Central memory CD8-positive, alpha-beta T cell (primary cell): ENCODE results near the gene ECHDC3.

Experiments used
- ATAC-seq: fragments of 150-1000 bp; cut with Tn5 transposase; replicated peaks from 2 replicates; pipeline ENCODE4 v1.10.0; 2022; ENCODE audit warnings: mild to moderate bottlenecking, moderate FRiP score, moderate number of reproducible peaks; ENCODE audit not compliant: poor library complexity, severe bottlenecking; ENCODE audit errors: extremely low read depth
- DNase-seq, 2 donors: peaks; one replicate each; pipeline ENCODE4 v3.0.0; 2021; ENCODE audit warnings: low spot score in 2 of 2
- H3K27ac Mint-ChIP-seq: one replicate; pipeline ENCODE4 v1.8.0; 2022; ENCODE audit warnings: low read depth, mild to moderate bottlenecking, moderate library complexity, mixed read lengths
- H3K27me3 Mint-ChIP-seq: one replicate; pipeline ENCODE4 v1.8.0; 2022; ENCODE audit warnings: mixed read lengths
- H3K36me3 Mint-ChIP-seq: one replicate; pipeline ENCODE4 v1.8.0; 2022; ENCODE audit warnings: mild to moderate bottlenecking, moderate library complexity, mixed read lengths; ENCODE audit not compliant: insufficient read depth
- H3K4me1 Mint-ChIP-seq: one replicate; pipeline ENCODE4 v1.8.0; 2022; ENCODE audit warnings: mixed read lengths
- H3K4me3 Mint-ChIP-seq: one replicate; pipeline ENCODE4 v1.8.0; 2022; ENCODE audit warnings: mild to moderate bottlenecking, moderate library complexity, mixed read lengths
- H3K9me3 Mint-ChIP-seq: one replicate; pipeline ENCODE4 v1.8.0; 2022; ENCODE audit warnings: mixed read lengths

ECHDC3 gene

DNA sequence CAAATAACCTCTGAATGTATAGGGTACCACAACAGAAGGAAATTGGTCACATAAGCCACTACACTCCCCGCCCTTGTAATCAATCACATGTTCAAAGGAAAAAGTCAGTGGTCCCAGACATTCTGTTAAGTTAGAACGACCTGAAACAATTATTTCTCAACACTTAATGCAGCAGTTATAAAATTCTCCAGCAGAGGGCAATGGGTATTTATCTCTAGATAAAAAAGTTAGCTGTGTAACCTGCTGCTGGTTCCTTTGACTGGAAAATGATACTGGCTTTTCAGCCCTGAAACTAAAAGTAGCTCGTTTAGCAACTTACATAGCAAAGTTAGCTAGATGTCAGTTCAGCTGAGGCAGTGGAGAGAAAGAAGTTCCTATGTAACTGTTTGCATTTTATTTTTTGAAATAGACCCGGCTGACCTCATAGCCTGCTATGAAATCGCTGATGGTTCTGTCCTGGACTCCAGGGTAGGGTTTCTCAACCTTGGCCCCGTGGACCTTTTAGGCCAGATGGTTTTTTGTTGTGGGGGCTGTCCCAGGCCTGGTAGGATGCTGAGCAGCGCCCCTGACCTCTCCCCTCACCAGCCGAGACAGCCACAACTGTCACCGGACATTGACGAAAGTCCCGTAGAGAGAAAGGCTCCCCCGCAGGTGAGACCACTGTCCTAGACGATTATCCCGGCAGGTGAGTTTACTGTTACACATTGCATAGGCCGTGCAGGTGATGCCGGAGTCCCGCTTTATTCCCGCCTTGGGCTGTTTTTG, 40.8 kb downstream of the ECHDC3 start:
- H3K4me1 Mint-ChIP-seq: no peaks in the 10 kb centered on the region
- no peak for DNase-seq
- peaks cover 2% of the 10 kb centered on the region for H3K36me3 Mint-ChIP-seq
- no peak for ATAC-seq
- no peaks in the 10 kb centered on the region for H3K9me3 Mint-ChIP-seq
- H3K4me3 Mint-ChIP-seq: no peak overlapping the region
- H3K27me3 Mint-ChIP-seq: peaks cover 45% of the 10 kb centered on the region
- no peak overlapping the region for H3K27ac Mint-ChIP-seq

GRCh38 chr10:11783558-11783865, 41.3 kb downstream of the ECHDC3 start:
- peaks cover 2% of the 10 kb centered on the region for H3K36me3 Mint-ChIP-seq

GRCh38 chr10:11787374-11787773, 45.2 kb downstream of the ECHDC3 start:
- ATAC-seq: no peak
- Mint-ChIP-seq H3K4me1 (no peaks in the 10 kb centered on the region), H3K27ac (no peak overlapping the region), H3K27me3 (peaks cover 53% of the 10 kb centered on the region), H3K4me3 (no peak overlapping the region), H3K36me3 (peaks cover 2% of the 10 kb centered on the region), H3K9me3 (no peaks in the 10 kb centered on the region)
- DNase-seq: no peak

More at GRCh38 chr10:11783558-11783865, 41.3 kb downstream of the ECHDC3 start:
- no peak for ATAC-seq
- Mint-ChIP-seq H3K9me3 (no peaks in the 10 kb centered on the region), H3K4me3 (no peak overlapping the region), H3K27ac (no peak overlapping the region), H3K4me1 (no peaks in the 10 kb centered on the region), H3K27me3 (peaks cover 42% of the 10 kb centered on the region)
- DNase-seq: no peak

DNA sequence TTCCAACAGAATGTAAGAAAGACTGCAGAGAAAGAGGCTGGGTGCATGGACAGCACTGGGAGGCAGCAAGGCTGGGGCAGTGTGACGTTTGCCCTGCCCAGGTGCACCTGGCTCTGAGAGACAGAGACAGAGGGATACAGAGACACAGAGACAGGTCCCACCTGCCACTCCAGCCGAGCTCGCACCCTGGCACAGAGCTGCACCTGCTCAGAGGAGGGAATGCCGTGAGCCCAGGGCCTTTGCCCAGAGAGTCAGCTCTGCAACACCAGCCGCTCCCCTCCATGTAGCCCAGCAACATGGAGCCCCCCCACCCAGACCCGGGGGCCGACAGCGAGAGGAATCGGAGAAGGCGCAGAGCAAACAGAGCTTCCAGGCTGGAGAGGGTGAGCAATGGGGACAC, 45.7 kb downstream of the ECHDC3 start:
- peaks cover 54% of the 10 kb centered on the region for H3K27me3 Mint-ChIP-seq
- no peak for DNase-seq
- H3K9me3 Mint-ChIP-seq: no peaks in the 10 kb centered on the region
- no peaks in the 10 kb centered on the region for H3K36me3 Mint-ChIP-seq
- no peak for ATAC-seq
- no peak overlapping the region for H3K4me3 Mint-ChIP-seq
- no peak overlapping the region for H3K27ac Mint-ChIP-seq
- H3K4me1 Mint-ChIP-seq: no peaks in the 10 kb centered on the region

DNA sequence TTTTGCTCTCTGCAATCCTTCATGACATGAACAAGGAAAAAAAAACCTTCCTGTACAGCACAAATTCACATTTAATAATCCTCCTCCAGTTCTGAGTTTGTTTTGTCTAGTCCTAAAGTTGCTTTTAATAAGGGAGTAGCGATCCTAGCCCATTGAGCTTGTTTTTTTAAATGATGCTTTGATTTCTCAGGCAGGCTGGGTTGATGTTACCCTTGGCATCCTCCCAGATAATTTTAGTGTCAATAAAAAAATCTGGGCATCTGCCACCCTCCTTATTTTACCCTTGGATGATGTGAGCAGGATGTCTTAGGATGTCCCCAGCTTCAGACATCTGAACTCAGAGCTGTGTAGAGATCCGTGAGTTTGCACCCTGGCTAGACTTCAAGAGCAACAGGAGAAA, 47.1 kb downstream of the ECHDC3 start:
- ATAC-seq (no peak), DNase-seq (no peak)
- Mint-ChIP-seq H3K27ac (no peak overlapping the region), H3K36me3 (no peaks in the 10 kb centered on the region), H3K4me1 (no peaks in the 10 kb centered on the region), H3K4me3 (no peak overlapping the region), H3K27me3 (peaks cover 56% of the 10 kb centered on the region), H3K9me3 (no peaks in the 10 kb centered on the region)

DNA sequence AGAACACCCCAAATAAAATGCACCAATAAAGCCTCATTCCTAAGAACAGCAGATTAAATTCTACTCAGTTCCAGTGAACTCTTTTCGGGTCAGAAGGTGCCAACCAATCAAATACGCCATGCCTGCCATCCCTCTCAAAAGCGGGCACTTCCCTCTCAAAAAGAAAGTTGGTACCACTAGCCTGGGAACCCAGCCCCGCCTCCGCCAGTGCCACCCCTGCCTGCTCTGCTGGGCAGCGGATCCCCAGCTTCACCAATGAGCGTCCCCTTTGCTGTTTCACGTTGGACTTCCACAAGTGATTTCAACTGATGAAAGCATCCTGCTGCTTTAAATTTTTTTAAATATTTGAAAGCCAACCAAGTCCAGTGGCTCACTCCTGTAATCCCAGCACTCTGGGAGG, 47.8 kb downstream of the ECHDC3 start:
- H3K27me3 Mint-ChIP-seq: peaks cover 53% of the 10 kb centered on the region
- H3K9me3 Mint-ChIP-seq: no peaks in the 10 kb centered on the region
- no peak overlapping the region for H3K27ac Mint-ChIP-seq
- ATAC-seq (no peak), DNase-seq (no peak)
- no peak overlapping the region for H3K4me3 Mint-ChIP-seq
- no peaks in the 10 kb centered on the region for H3K36me3 Mint-ChIP-seq
- no peaks in the 10 kb centered on the region for H3K4me1 Mint-ChIP-seq

DNA sequence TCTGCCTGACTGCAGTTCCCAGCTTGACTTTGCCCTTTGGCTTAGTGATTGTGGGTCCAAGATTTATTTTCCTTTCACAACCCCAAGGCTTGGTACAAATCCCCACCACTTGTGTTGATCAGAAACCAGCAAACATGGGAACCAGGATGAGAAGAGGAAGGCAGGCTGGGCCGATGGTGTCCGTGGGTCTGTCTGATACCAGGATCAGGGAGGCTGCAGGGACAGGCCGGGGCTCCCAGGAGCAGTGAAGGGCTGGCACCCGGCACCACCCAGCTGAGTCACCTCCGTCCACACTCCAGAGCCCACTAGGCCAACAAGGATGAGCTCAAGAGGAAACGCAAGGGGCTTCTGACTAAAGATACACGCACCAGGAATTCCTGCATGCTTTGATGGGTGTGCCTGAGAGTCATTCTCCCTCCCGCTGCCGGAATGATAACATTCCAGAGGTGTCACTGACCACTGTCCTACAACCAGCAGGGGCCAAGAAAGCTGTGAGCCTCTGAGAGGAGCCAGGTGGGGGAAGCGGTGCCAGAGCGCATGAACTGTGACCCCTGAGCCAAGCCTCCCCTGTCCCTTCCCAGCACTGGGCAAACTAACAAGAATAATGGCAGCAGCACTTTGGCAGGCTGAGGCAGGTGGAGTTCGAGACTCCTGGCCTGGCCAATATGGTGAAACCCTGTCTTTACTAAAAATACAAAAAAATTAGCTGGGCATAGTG, 51.7 kb downstream of the ECHDC3 start:
- no peak for DNase-seq
- H3K36me3 Mint-ChIP-seq: no peaks in the 10 kb centered on the region
- H3K4me3 Mint-ChIP-seq: no peak overlapping the region
- peak overlapping the region; percentile 56 for H3K27ac Mint-ChIP-seq
- no peaks in the 10 kb centered on the region for H3K9me3 Mint-ChIP-seq
- no peak for ATAC-seq
- peaks cover 30% of the 10 kb centered on the region for H3K27me3 Mint-ChIP-seq
- H3K4me1 Mint-ChIP-seq: no peaks in the 10 kb centered on the region

GRCh38 chr10:11794566-11794965, 52.4 kb downstream of the ECHDC3 start:
- Mint-ChIP-seq H3K27ac (no peak overlapping the region), H3K27me3 (peaks cover 30% of the 10 kb centered on the region), H3K4me1 (no peaks in the 10 kb centered on the region), H3K4me3 (no peak overlapping the region), H3K9me3 (no peaks in the 10 kb centered on the region), H3K36me3 (no peaks in the 10 kb centered on the region)
- DNase-seq (no peak), ATAC-seq (no peak)

- Mint-ChIP-seq H3K27me3 (peaks cover 30% of the 10 kb centered on the region), H3K4me1 (no peaks in the 10 kb centered on the region), H3K36me3 (no peaks in the 10 kb centered on the region), H3K4me3 (no peak overlapping the region), H3K27ac (no peak overlapping the region), H3K9me3 (no peaks in the 10 kb centered on the region)
- ATAC-seq: no peak
- DNase-seq: no peak
Measured at GRCh38 chr10:11795101-11795920, 53.1 kb downstream of the ECHDC3 start.

- Mint-ChIP-seq H3K9me3 (no peaks in the 10 kb centered on the region), H3K27me3 (peaks cover 22% of the 10 kb centered on the region), H3K4me3 (no peak overlapping the region), H3K36me3 (no peaks in the 10 kb centered on the region), H3K4me1 (no peaks in the 10 kb centered on the region), H3K27ac (no peak overlapping the region)
- ATAC-seq (no peak), DNase-seq (no peak)
Measured at GRCh38 chr10:11796474-11796873, 54.3 kb downstream of the ECHDC3 start.

DNA sequence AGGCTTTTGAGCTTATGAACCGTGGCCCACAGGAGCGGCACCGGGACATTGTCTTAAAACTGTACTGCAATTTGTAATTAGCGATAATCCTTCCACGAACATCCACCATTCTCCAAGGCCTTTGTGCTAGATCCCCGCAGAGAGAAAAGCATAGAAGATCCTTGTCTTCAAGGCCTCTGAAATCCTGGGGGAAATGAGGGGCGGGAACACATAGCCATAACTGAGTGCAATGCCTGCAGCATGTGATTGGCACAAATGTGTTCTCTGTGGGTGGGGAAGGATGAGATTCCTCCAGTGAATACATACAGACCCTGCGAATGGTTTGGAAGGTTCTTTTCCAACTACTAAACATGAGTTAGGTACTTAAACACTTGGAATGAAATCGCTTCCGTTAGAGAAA, 55.1 kb downstream of the ECHDC3 start:
- no peaks in the 10 kb centered on the region for H3K9me3 Mint-ChIP-seq
- ATAC-seq (no peak), DNase-seq (no peak)
- no peaks in the 10 kb centered on the region for H3K36me3 Mint-ChIP-seq
- H3K27me3 Mint-ChIP-seq: peaks cover 14% of the 10 kb centered on the region
- no peak overlapping the region for H3K27ac Mint-ChIP-seq
- H3K4me3 Mint-ChIP-seq: no peak overlapping the region
- no peaks in the 10 kb centered on the region for H3K4me1 Mint-ChIP-seq

GRCh38 chr10:11797847-11798633, 55.9 kb downstream of the ECHDC3 start:
- no peaks in the 10 kb centered on the region for H3K9me3 Mint-ChIP-seq
- DNase-seq (no peak), ATAC-seq (no peak)
- no peaks in the 10 kb centered on the region for H3K4me1 Mint-ChIP-seq
- no peaks in the 10 kb centered on the region for H3K36me3 Mint-ChIP-seq
- peaks cover 10% of the 10 kb centered on the region for H3K27me3 Mint-ChIP-seq
- H3K27ac Mint-ChIP-seq: no peak overlapping the region
- no peak overlapping the region for H3K4me3 Mint-ChIP-seq
